ENCODE measurements around the gene PTPRG.

Gene PTPRG

GRCh38 chr3:61625429-61625828 is 64.1 kb downstream of the PTPRG start:
- DNase-seq: no peak

- DNase-seq: no peak
Observed at GRCh38 chr3:61626484-61626883, 65.1 kb downstream of the PTPRG start.

GRCh38 chr3:61627768-61628185 is 66.4 kb downstream of the PTPRG start:
- no peak for DNase-seq

- DNase-seq: no peak
Observed at GRCh38 chr3:61628636-61629035, 67.3 kb downstream of the PTPRG start.

DNA sequence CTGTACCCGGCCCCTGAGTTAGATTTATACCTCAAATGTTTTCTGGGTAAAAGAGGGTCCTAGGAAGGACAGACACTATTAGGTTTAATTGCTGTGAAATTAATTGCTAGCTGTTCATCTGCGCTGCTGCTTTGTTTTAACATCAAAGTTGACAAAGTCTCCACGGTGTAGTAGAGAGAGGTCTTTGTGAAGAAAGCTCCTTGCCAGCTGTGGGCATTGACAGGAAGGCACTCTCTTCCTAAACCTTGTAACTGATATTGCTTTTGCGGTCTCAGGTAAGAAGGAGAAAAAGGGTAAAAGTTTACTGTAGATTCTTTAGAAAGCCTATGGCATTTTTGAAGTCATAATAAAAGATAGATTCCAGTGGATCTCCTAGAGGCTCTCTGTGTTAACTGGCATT is 68.1 kb downstream of the PTPRG start:
- no peak for DNase-seq

DNA sequence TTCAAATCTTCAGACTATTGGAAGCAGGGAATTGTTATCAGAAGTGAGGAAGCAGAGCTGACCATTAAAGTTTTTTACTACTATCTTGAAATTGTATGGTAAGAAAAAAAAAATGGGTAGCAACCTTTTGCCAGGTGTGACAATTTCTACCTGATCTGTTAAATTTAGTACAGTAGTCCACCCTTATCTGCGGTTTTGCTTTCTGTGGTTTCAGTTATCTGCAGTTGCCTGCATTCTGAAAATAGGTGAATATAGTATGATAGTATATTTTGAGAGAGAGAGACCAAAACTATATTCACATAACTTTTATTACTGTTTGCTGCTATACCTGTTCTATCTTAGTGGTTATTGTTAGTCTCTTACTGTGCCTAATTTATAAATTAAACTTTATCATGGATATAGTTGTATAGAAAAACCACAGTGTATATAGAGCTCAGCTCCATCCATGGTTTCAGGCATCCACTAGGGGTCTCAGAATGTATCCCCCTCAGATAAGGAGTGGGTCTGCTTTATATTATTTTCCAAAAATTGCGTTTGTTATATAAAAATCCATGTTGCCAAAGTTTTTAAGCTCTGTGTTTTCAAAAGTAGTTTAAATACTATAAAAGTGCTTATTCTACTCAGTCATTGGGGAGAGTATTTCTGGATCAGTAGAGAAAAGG is 69.9 kb downstream of the PTPRG start:
- DNase-seq: no peak

DNA sequence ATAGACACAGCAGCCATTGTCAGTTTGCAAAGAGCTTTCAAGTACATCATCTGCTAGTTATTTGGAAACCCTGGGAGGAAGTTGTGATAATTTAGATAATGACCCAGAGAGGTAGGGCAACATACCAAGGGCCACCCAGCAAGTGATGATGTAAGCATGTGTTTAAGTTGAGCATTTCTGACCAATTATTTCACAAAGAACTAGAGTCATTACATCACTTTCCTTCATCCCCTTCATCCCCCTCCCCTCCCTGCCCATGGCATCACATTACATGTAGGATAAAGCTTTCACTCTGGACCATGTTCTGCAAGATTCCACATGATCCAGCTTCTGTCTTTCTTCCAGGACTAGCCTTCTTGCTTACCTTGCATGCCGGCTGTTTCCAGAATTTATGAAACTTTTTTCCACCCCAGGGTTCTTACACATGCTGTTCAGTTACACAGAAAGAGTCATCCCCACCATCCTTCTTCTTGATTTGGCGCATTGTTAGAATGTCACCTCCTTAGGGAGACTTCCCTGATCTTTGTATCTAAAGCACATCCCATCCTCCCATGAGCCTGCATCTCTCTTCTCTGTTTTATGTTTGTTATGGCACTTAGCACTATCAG is 71.3 kb downstream of the PTPRG start:
- no peak for DNase-seq

DNA sequence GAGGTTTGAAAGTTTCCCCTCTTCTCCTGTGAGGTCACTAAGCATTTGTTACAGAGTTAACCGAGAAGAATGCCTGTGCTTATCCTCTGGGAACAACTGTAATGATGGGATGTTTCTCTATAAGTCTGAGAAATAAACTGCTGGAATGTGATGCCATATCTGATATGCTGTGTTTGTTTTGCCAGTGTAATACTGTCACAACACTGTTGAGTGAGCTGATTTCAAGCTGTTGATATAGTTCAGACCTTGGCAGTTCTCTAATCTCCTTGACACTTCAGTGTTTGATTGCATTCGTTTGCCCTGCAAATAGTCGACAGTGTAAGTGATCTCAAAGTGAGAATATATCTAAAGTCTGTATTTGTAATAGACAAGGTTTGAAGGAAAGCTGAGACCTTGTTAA is 73.3 kb downstream of the PTPRG start:
- DNase-seq: no peak

DNA sequence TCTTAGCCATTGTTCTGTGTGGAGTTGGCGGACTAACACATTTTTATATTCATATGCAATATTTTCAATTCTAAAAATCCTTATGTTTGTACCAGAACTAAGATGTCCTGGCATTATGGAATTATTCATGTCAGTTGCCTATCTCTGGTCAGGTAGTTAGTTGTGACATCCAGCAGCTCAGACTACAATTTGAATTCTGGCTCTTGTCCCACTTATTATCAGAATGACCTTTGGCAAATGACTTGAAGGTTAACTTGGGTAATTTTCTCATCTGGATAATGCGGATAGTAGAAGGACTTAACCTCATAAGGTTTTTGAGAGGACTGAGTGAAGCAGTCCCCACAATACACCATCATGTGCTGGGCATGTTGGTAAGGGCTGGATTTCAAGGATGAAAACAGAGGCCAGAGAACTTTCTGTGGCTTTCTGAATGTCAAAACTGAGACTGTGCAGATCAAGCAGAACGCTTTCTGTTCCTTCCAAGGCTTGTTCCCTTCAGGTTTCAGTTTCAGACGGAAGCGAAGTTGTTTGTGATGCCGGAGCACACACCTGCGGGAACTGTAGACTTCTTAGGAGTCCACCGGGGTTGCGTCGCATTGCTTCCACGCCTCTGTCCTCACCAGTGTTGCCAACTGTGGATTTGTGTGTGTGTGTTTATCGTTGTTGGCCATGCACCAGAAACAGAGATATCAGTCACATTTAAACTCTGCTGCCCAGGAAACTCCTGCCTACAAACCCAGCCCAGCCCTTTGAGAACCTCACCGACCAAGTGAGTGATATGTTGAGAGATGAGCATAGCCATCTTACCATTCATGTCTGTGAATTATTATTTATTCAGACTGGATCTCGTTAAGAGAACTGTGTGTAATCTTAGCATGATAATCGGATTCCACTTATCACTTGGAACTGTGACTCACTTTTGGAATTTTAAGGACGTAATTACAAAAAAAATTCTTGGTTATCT is 76.0 kb downstream of the PTPRG start:
- no peak for DNase-seq

GRCh38 chr3:61638741-61639140 is 77.4 kb downstream of the PTPRG start:
- DNase-seq: no peak

GRCh38 chr3:61639991-61640390 is 78.6 kb downstream of the PTPRG start:
- DNase-seq: no peak

GRCh38 chr3:61645148-61645547 is 83.8 kb downstream of the PTPRG start:
- DNase-seq: peak; percentile 4

GRCh38 chr3:61646360-61646759 is 85.0 kb downstream of the PTPRG start:
- no peak for DNase-seq

- DNase-seq: no peak
Observed at GRCh38 chr3:61646851-61647525, 85.6 kb downstream of the PTPRG start.

DNA sequence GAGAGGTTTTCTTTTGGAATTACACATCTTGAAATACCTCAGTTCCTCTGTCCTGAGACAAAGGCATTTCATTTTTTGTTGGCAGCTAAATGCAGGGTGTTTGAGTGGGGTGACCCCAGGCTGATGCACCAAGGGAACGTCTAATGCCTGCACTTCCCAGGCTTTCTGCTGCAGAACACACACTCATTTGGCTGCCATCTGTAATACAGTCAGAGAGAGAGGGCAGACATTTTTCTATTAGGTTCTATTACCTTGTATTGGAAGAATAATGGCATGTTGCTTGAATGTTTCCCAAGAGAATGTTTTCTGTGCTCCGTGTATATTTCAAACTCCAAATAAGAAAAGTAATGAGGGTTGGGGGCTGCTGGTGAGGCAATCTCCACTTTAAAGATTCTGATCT is 87.1 kb downstream of the PTPRG start:
- no peak for DNase-seq

GRCh38 chr3:61649381-61650170 is 88.2 kb downstream of the PTPRG start:
- no peak for DNase-seq

DNA sequence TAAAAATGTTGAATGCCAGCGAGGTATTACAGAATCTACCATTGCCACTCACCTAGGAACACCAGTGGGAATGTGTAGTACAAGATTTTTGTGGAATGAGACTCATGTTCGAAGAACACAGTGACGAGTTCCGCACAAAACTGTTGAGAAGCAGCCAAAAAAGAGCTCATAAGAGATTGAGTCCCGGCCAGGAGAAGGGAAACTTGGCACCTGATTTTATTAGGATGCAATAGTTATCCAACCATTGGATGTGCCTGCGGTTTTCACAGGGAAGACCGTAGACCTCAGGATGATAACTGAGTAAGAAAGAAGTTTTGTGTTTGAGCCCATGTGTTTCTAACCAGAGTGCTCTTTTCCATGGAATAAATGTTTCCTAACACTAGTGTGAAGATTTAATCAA is 88.9 kb downstream of the PTPRG start:
- DNase-seq: no peak

DNA sequence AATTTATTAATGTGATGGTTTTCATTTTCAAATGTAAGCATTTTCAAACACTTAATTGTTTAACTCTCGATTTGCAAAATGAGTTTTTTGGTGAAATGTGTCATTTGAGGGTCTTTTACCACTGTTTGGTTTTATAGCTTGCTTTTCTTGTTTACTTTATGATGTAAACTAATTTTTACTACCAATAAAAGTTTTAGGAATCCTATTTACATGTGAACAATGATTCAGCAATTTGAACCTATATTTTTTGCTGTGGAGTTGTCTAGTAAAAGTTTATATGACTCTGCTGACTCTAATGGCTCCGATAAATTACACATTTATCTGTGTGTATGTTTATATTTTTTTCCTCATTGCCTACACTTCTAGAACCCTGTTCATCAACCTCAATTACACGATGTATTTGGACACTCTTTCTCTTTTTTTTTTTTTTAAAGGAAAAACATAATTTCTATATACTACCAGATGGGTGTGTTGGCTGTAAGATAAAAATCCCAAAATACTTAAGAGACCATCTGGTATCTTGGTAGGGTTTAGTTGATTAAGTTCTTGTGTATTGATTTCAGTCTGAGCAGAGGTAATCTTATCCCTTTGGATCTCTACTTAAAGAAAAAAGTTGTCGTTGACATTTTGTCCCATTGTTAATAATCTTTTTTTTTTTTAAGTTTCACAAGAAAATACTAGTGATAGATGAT is 89.5 kb downstream of the PTPRG start:
- DNase-seq: no peak

GRCh38 chr3:61657689-61658088 is 96.3 kb downstream of the PTPRG start:
- no peak for DNase-seq

DNA sequence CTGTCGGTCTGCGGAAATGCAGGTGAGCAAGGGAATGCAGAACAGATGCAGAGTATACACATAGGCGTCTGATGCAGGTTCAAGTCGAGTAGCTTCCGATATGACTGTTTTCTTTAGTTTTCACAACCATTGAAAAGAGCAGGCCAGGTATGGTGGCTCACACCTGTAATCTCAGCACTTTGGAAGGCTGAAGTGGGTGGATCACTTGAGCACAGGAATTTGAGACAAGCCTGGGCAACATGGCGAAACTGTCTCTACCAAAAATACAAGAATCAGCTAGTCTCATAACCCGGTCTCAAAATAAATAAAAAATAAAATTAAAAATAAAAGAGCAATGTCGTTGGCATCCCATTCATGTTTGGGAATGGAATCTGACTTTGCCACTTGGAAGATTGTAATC is 101.5 kb downstream of the PTPRG start:
- DNase-seq: no peak

DNA sequence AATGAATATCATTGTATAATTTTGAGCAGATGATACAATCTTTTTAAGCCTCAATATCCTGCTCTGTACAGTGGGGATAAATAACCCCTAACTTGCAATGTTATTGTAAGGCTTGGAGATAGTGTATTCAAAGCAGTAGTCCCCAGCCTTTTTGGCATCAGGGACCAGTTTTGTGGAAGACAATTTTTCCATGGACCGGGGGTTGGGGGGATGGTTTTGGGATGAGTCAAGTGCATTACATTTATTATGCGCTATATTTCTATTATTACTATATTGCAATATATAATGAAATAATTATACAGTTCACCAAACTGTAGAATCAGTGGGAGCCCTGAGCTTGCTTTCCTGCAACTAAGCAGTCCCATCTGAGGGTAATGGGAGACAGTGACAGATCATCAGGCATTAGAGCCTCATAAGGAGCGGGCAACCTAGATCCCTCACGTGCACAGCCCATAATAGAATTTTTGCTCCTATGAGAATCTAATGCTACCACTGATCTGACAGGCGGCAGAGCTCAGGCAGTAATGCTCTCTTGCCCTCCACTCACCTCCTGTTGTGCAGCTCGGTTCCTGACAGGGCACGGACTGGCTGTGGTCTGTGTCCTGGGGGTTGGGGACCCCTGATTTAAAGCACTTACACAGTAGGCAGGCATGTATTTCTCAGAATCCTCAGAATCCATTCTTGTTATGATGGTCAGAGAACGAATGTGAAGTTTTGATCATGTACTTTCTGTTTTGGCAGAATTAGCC is 102.2 kb downstream of the PTPRG start:
- DNase-seq: no peak
